HK-2 (cell line): ENCODE measurements around the gene ANAPC5.
"Not testable (repeated sequence)": the region's sequence is repeated elsewhere in the genome, so short reads cannot be mapped to it uniquely, and the experiment has no call there.

Experiments
- DNase-seq: peaks from one replicate; pipeline ENCODE4 v3.0.0-alpha.2; 2018; ENCODE audit not compliant: unreplicated experiment

Gene ANAPC5

GRCh38 chr12:121351820-121352681 is at the start of gene ANAPC5:
Gene ANAPC5, minus strand, starts transcription at chr12:121352411. Its CDS starts 71 bp downstream, at chr12:121352340.
- DNase-seq: peak; percentile 96

- peak; percentile 51 for DNase-seq
Measured at GRCh38 chr12:121400332-121401139, 48.3 kb upstream of the ANAPC5 start.

- peak; percentile 99 for DNase-seq
Measured at GRCh38 chr12:121399391-121400331, 47.5 kb upstream of the ANAPC5 start, which contains the start of gene RNF34. Gene RNF34, plus strand, starts transcription at chr12:121400118. Its CDS starts 95 bp downstream, at chr12:121400213.

GRCh38 chr12:121398355-121398754 is 46.1 kb upstream of the ANAPC5 start:
- DNase-seq: no peak

GRCh38 chr12:121397521-121397920 is 45.3 kb upstream of the ANAPC5 start:
- no peak for DNase-seq

- no peak for DNase-seq
Measured at GRCh38 chr12:121392325-121392716, 40.1 kb upstream of the ANAPC5 start.

- DNase-seq: no peak
Measured at GRCh38 chr12:121391619-121392324, 39.6 kb upstream of the ANAPC5 start.

- no peak for DNase-seq
Measured at GRCh38 chr12:121390856-121391255, 38.6 kb upstream of the ANAPC5 start.

GRCh38 chr12:121388421-121388981 is 36.3 kb upstream of the ANAPC5 start:
- DNase-seq: peak; percentile 27

- DNase-seq: not testable (repeated sequence)
Measured at GRCh38 chr12:121384891-121385290, 32.7 kb upstream of the ANAPC5 start.

- DNase-seq: no peak
Measured at GRCh38 chr12:121383601-121384021, 31.4 kb upstream of the ANAPC5 start.

- DNase-seq: no peak
Measured at GRCh38 chr12:121379945-121380344, 27.7 kb upstream of the ANAPC5 start.

- no peak for DNase-seq
Measured at GRCh38 chr12:121378736-121379135, 26.5 kb upstream of the ANAPC5 start.

GRCh38 chr12:121376754-121377697 is 24.8 kb upstream of the ANAPC5 start:
- no peak for DNase-seq

GRCh38 chr12:121374945-121375584 is 22.9 kb upstream of the ANAPC5 start:
- not testable (repeated sequence) for DNase-seq

- DNase-seq: not testable (repeated sequence)
Measured at GRCh38 chr12:121374336-121374735, 22.1 kb upstream of the ANAPC5 start.

GRCh38 chr12:121373755-121374154 is 21.5 kb upstream of the ANAPC5 start:
- DNase-seq: no peak

GRCh38 chr12:121371404-121371803 is 19.2 kb upstream of the ANAPC5 start:
- DNase-seq: no peak

- no peak for DNase-seq
Measured at GRCh38 chr12:121366063-121366459, 13.8 kb upstream of the ANAPC5 start.
